NCI-H2107 treated with DMSO at 0.1 percent for 48 hours (cell line): Measurements from ENCODE around the gene BICDL2.
A peak's percentile ranks its signal among the peaks of the same experiment; 100 is the strongest.

Experiments used
- DNase-seq: peaks from one replicate; lab custom pipeline; 2025; ENCODE audit not compliant: unreplicated experiment; lab: John Stamatoyannopoulos, UW

The BICDL2 gene

DNA sequence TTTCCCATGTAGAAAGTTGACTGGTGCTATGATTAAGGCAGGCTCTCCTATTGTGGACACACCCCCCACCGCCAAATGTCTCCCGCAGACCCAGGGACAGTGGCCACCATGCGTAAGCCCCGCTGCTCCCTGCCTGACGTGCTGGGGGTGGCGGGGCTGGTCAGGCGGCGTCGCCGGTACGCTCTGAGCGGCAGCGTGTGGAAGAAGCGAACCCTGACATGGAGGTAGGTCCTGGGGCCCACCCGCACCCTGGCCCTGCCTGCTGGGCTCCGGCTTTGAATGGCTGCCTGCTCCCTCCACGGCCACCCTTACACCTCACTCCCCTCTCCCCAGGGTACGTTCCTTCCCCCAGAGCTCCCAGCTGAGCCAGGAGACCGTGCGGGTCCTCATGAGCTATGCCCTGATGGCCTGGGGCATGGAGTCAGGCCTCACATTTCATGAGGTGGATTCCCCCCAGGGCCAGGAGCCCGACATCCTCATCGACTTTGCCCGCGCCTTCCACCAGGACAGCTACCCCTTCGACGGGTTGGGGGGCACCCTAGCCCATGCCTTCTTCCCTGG lies 13.3 kb upstream of the BICDL2 start:
- no peak for DNase-seq

DNA sequence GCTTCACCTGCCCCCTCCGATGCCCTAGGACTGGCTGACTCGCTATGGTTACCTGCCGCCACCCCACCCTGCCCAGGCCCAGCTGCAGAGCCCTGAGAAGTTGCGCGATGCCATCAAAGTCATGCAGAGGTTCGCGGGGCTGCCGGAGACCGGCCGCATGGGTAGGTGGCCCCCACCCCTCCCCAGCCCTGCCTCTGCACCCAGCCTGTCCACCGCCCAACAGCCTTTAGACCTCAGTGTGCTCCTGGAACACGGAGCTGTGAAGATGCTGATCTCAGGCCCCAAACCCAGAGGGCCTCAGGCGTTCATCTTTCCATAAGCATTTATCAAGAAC lies 10.6 kb upstream of the BICDL2 start:
- no peak for DNase-seq

DNA sequence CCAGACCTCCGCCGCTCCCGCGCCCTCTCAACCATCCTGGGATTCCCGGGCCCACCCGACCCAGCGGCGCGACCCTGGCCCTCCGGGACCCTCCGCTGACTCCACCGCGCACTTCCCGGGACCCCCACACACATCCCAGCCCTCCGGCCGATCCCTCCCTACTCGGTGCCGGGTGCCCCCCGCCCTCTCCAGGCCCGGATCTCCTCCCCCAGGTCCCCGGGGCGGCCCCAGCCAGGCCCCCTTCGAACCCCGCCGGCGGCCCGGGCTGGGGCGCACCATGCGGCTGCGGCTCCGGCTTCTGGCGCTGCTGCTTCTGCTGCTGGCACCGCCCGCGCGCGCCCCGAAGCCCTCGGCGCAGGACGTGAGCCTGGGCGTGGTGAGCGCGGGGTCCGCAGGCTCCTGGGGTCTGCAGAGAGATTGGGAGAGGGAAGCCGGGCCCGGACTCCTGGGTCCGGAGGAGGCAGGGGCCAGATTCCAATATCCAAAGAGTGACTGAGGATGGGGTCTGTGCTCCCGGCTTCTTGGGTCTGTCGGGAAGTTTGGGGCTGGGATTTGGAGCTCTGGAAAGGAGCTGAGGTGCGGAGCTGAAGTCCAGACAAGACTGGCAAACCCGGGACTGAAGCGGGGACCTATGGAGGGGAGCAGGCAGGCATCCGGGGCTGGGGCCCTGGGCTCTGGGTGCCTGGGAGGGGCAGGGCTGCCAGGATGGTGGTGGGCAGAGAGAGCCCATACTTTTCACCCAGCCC lies 10.1 kb upstream of the BICDL2 start:
- DNase-seq: no peak

DNA sequence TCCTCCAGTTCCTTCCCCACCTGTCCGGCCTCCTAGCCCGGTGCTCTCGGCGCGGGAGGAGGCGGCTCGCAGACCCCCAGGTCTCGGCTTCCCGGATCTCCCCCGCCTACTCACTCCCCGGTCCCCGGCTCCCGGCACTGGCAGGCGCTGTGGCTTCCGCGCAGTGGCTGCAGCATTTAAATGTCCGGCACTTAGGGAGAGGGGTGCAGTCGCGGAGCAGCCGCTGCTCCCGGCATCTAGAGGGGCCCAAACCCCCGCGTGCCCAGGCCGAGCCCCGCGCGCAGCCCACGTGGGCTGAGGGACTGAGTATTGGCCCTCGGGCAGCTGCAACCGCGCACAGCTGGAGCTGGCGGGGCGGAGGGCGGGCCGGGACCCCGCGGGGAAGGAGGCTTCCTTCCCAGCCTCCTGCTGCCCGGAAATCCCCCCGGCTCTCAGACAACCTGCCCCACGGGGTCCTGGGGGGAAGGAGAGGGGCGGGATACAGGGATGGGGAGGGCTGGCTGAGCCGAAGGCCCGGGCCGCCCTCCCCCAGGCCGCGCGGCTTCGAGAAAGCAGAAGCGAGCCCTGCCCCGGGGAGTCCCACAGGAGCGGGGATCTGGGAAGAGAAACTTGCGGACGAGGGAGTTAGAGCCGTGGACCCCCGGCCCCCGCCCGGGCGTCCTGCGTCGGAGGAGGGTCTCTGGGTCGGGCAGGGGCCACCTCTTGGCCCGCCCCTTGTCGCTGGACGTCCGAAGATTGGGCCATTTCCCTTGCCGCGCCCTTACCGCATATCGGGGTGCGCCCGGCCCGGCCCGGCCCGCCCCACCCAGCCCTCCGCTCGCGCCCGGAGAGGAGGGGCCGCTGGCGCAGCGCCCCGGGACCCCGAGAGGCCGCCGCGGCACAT lies 9.3 kb upstream of the BICDL2 start, which contains the start of gene MMP25:
Gene MMP25 (plus strand): TSS at position 804 of the 883 bp plus-strand sequence. CDS start 357 bp downstream, outside the sequence.
- no peak for DNase-seq

DNA sequence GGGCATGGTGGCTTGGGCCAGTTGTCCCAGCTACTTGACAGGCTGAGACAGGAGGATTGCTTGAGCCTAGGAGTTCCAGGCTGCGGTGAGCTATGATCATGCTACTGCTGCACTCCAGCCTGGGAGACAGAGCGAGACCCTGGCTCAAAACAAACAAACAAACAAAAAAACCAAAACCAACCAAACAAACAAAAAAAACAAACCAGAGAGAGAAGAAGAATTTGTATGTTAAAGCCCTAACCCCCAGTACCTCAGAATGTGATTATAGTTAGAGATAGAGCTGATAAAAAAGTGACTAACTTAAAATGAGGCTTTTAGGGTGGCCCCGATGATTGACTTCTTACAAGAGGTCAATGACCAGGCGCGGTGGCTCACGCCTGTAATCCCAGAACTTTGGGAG lies 8.0 kb upstream of the BICDL2 start:
- no peak for DNase-seq

DNA sequence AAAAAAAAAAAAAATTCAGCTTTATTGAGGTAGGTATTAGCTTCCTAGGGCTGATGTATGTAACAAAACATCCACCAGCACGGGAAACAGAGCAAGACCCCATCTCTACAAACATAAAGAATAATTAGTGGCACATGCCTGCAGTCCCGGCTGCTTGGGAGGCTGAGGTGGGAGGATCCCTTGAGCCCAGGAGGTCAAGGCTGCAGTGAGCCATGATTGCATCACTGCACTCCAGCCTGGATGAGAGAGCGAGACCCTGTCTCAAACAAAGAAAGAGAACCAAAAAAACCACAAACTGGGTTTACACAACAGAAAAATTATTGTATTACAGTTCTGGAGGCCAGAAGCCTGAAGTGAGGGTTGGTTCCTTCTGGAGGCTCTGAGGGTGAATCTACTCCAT lies 5.6 kb upstream of the BICDL2 start:
- no peak for DNase-seq

DNA sequence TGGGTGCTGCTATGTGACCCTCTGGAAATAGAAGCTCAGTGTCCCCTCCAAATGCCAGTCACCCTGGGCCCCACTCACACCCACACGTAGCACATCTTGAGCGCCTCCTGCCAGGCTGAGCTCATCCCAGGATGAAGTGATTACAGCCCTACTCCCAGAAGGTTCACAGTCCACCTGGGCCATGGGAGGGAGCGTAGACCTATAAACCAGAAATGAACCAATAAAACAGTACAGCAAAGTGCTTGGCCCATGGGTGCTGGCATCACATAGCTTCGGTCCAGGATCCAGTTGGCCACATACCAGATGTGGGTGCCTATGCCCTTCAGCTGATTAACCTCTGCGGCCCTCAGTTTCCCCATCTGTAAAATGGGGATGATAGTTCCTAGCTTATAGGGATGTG lies 2.2 kb upstream of the BICDL2 start:
- DNase-seq: no peak

DNA sequence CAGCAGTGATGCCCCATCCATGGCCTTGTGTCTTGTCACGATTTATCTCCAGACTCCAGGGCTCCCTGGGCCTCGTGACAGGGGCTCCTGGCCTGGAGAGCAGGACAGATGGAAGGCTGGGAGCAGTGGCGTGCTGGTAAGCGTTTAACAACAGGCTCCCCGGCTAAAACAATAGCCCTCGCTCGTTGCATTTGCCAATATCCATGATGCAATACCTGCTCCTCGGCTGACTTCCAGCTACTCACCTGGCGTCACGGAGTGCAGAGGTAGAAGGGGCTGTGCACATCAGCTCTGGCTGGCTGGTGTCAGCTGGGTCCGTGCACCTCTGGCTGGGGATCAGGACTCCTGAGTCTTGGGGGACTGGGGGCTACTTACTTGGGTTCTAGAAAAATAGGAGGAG lies 1.5 kb upstream of the BICDL2 start:
- DNase-seq: peak; percentile 54

DNA sequence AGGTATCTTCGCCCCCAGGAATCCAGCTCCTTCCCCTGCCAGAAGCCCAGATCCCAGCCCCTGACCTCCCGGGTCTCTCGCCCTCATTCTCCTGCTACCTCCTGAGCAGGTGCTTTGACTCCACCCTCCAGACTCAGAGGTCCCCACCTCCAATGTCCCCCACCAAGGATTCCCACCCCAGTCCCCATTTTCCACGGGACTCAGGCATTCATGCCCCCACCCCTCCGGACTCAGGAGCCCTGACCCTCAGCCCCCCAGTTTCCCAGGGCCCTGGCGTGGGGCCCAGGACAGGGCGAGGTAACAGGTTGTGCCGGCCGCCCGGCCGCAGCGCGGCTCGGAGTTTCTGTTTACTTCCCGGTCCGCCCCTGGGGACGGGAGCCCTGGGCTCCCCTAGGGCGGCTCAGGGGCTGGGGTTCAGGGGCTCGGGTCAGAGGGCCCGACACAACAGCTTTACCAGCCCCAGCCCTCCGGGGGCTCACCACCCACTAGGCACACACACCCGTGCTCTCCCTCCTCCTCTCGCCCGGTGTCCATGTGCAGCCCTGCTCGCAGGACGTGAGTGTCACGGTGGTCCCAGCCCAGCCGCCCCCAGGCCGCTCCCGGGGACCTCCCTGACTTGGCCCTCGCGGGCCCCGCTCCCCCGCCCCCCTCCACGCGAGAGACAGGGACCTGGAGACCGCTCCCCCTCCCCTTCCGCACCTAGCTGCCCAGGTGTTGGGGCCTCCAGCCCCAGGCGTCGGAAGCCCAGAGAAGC lies 595 bp downstream of the BICDL2 start:
- no peak for DNase-seq

DNA sequence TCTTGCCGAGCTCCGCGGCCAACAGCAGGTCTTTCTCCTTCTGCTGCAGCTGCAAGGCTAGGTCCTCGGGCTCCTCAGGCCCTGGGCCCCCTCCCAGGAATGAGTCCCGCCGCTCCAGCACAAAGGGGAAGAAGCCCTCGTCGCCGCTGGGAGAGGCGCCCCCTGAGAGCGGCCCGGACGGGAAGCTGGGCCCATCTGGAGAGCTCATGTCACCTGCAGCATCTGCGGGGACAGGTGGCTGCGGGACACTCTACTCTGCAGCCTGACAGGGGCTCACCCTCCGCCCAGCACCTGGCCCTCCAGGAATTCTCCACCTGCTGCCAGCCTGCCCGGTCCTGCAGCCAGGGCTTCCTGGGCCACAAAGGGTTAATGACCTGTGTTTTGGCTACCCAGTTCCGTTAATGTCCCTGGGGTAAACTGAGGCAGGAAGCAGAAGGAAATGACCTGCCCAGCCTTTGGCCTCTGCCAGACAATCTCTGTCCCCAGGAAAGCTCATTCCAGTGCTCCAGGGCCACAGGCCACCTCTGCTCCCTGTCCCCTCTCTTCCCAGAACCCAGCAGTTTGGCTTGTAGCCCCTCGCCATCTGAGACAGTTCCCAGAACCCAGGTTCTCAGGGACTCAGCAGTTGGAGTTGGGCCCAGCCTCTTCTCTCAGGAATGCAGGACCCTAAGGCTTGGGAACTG lies 1.3 kb downstream of the BICDL2 start:
- no peak for DNase-seq

DNA sequence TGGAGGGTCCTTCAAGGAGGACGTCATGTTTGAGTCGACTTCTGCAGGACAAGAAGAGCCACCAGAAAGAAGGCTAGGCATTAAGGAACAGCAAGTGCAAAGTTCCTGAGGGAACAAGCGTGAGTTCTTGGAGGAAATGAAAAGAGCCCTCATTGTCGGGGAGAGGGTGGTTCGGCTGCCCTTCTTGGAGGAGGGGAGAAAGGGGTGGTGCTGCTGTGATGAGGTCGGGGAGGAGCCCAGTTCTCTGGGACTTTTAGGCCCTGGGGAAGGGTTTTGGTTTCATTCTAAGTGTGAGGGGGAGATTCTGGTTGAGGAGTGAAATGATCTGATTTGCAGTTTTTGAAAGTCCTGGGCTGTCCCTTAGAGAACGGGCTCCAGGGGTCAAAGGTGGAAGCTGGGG lies 4.1 kb downstream of the BICDL2 start:
- DNase-seq: no peak

DNA sequence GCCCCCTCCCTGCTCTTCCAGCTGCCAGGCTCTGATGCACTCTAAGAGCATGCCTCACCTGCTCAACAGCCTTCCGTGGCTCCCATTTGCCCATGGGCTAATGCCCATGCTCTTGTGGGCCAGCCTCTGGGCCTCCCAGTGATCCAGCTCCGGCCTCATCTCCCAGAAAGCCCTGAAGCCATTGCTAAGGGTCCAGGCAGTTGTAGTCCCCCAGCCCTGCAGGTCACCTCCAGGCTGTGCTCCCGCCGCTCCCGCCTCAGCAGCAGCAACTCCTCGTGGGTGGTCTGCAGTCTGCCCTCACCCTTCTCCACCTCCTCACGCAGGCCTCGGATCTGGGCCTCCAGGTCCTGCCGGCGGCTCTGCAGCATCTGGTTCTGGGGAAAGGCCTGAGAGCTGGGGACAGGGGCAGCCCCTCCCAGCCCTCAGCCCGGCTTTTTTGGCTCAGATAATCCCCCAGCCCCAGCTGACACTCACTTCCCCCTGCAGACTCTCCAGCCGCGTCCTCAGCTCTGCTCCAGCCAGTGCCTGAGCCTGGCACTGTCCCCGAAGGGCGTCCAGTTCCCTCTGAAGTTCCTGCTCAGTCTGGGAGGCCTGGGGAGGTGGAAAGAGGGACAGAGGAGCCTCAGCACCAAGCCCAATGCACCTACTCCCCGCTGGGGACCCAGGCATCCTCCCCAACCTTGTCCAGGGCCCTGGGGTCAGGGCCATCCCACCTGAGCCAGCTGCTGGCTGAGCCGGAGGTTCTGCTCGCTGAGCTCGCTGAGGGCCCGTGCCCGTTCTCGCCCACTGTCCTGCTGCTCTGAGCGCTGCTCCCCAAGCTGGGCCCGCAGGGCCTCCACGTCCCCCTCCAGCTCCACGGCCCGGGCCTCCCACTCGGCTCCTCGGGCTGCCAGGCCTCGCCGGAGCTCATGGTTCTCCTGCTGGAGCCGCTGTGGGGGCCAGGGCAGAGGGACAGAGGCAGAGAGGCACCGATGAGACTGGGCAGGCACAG lies 6.2 kb downstream of the BICDL2 start:
- no peak for DNase-seq

DNA sequence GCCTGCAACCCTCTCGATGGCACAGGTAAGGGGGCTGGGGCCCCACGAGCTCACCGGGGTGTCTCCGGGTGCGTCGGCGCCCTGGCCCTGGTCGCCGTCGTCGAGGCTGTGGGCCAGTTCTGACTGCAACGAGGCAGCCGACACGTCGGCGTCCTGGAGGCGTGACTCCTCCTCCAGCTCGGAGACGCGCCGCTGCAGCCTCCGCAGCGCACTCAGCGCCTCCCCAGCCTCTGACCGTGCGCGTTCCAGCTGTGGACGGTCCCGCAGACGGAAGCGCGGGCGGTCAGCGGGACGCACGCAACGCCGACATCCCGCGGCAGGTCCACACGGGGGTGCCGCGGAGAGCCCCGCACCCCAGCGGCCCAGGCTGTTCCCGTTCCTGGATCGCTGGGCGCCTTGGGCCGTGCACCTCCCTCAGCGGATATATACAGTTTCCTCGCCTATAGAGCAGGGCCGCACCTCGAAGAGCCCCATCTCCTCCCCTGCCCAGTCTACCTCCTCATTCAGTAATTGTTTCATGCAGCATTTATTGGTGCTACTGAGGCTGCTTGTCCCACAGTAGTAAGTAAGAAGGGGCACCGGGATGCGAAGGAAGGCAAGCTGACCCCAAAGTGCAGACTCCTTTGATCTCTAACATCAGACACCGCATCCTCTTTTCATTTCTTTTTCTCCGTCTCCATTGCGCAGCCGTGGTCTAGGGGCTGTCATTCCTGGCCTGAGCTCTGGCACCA lies 7.1 kb downstream of the BICDL2 start:
- no peak for DNase-seq

DNA sequence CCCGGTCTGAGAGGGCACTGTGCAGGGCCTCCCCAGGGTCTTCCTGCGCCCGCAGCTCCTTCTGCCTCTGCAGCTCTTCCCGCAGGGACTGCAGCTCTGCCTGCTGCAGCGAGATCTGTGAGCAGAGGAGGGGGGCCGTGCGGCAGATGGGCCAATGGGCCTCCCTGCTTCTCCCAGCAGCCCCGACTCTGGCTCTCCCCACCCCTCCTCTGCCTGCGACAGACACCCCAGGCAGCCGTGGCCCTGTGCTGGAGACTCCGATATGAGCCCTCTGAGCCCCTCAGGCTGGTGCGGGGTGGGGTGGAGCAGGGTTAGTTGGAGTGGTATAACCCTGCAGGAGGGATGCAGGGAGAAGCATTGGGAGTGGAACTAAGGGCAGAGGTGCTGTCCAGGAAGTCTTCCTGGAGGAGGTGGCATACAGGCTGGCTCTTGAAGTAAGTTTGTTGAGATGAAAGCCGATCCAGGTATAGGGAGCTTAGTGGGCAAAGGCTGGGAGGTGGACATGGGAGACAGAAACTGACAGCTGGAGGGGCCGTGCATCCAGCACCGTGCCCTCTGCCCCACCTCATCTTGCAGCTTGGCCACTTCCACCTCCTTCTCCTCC lies 7.9 kb downstream of the BICDL2 start:
- DNase-seq: no peak

DNA sequence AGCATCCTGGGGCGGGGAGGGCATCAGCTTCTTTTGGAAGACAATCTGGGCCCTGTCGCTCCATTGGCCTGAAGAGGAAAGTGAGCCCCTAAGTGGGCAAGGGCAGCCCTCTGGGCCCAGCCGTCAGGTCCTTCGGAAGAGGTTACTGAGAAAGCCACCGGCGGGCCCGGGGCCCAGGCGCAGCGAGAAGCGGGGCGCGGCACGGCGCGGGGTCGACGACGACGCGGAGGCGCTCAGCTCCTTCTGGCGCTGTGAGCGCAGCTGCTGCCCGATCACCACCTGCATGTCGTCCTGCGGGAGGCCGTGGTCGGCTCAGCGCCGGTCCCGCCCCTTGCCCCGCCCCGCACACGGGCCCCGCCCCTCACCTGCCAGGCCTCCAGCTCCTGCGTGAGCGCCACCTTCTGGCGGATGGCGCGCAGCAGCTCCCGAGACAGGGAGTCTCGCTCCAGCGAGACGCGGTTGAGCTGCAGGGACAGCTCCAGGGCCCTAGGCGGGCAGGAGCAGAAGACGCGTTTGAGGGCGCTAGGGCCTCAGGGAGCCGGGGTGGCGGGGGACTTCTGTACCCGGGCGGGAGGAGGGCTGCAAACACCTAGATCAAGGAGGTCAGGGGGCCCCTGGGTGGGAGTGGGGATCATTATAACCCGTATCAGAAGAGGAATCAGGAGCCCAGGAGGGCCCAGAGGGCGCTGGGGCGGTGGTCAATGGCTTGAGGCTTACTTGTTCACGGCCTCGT lies 8.6 kb downstream of the BICDL2 start:
- peak; percentile 71 for DNase-seq

DNA sequence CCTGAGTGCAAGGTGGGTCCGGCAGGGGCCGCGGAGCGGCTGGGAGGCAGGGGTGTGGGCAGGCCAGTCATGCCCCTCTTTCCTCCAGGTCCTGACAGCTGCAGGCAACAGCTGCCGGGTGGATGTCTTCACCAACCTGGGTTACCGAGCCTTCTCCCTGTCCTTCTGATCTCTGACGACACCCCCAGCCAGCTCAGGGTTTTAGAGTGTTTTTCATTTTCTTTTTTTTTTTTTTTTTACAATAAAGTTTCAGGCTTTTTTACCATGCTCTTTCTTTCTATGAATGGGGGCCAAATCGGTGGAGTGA lies 9.3 kb downstream of the BICDL2 start:
- DNase-seq: no peak

DNA sequence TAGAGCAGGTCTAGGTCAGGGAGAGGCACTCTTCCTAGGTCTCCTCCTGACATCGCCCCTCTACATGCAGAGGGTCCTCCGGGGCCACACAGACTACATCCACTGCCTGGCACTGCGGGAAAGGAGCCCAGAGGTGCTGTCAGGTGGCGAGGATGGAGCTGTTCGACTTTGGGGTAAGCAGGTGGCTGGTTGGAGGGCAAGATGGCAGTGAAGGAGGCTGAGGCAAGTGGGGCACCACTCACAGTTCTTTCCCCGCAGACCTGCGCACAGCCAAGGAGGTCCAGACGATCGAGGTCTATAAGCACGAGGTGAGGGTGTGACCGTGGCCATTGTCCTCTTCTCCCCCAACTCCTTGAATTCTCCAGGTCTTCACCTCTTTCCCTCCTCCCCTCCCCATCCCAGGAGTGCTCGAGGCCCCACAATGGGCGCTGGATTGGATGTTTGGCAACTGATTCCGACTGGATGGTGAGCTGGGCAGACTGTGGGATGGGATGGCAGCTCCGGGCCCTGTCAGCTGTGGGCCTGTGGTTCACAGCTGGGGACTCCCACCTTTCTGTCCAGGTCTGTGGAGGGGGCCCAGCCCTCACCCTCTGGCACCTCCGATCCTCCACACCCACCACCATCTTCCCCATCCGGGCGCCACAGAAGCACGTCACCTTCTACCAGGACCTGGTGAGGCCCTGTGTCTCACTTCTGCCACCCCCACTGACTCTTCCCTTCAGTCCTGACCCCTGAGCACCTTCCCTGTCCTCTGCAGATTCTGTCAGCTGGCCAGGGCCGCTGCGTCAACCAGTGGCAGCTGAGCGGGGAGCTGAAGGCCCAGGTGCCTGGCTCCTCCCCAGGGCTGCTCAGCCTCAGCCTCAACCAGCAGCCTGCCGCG lies 9.9 kb downstream of the BICDL2 start:
- no peak for DNase-seq
